ENCODE measurements around the gene ULK4.
"Not testable (repeated sequence)": the region's sequence is repeated elsewhere in the genome, so short reads cannot be mapped to it uniquely, and the experiment has no call there.

Gene ULK4

GRCh38 chr3:41652506-41652905 is 309.4 kb downstream of the ULK4 start:
- no peak overlapping the region for H3K4me3 ChIP-seq (ENCODE audit: low read depth, low read length)
- DNase-seq (ENCODE audit: low read depth), result no peak
- TF ChIP-seq CTCF (IDR thresholded peaks at IDR 0.05; ENCODE audit: insufficient read depth, low read depth, low read length, missing control alignments), result no peak

- no peak for DNase-seq (ENCODE audit: low read depth)
- TF ChIP-seq CTCF (IDR thresholded peaks at IDR 0.05; ENCODE audit: insufficient read depth, low read depth, low read length, missing control alignments), result no peak
- H3K4me3 ChIP-seq (ENCODE audit: low read depth, low read length), result no peak overlapping the region
These were observed 310.2 kb downstream of the ULK4 start for GRCh38 chr3:41651718-41652117.

- no peak for TF ChIP-seq CTCF (IDR thresholded peaks at IDR 0.05; ENCODE audit: insufficient read depth, low read depth, low read length, missing control alignments)
- DNase-seq (ENCODE audit: low read depth), result no peak
- H3K4me3 ChIP-seq (ENCODE audit: low read depth, low read length), result no peak overlapping the region
These were observed 311.5 kb downstream of the ULK4 start for GRCh38 chr3:41650406-41650805.

- no peak for DNase-seq (ENCODE audit: low read depth)
- no peak overlapping the region for H3K4me3 ChIP-seq (ENCODE audit: low read depth, low read length)
- TF ChIP-seq CTCF (IDR thresholded peaks at IDR 0.05; ENCODE audit: insufficient read depth, low read depth, low read length, missing control alignments), result no peak
These were observed 312.7 kb downstream of the ULK4 start for GRCh38 chr3:41649129-41649739.

- H3K4me3 ChIP-seq (ENCODE audit: low read depth, low read length); DNase-seq (ENCODE audit: low read depth): not testable (repeated sequence)
These were observed 314.2 kb downstream of the ULK4 start for GRCh38 chr3:41647730-41648129.

GRCh38 chr3:41640076-41640475 is 321.8 kb downstream of the ULK4 start:
- no peak for TF ChIP-seq CTCF (IDR thresholded peaks at IDR 0.05; ENCODE audit: insufficient read depth, low read depth, low read length, missing control alignments)

GRCh38 chr3:41638381-41638780 is 323.5 kb downstream of the ULK4 start:
- no peak for TF ChIP-seq CTCF (IDR thresholded peaks at IDR 0.05; ENCODE audit: insufficient read depth, low read depth, low read length, missing control alignments)
- H3K4me3 ChIP-seq (ENCODE audit: low read depth, low read length), result no peak overlapping the region
- no peak for DNase-seq (ENCODE audit: low read depth)

More at GRCh38 chr3:41640076-41640475, 321.8 kb downstream of the ULK4 start:
- DNase-seq (ENCODE audit: low read depth), result no peak
- H3K4me3 ChIP-seq (ENCODE audit: low read depth, low read length), result no peak overlapping the region
